GM21576 (cell line): ENCODE data around the gene EXOC6B.

Source experiments
- ATAC-seq: cut with Tn5 transposase; IDR thresholded peaks from one replicate; pipeline ENCODE4 v1.9.1; 2021; ENCODE audit warnings: mild to moderate bottlenecking, moderate library complexity; ENCODE audit not compliant: unreplicated experiment

EXOC6B gene

GRCh38 chr2:72394541-72395070 is 431.2 kb downstream of the EXOC6B start:
- ATAC-seq, result no peak

- ATAC-seq, result no peak
Observed at GRCh38 chr2:72389447-72389846, 436.4 kb downstream of the EXOC6B start.

DNA sequence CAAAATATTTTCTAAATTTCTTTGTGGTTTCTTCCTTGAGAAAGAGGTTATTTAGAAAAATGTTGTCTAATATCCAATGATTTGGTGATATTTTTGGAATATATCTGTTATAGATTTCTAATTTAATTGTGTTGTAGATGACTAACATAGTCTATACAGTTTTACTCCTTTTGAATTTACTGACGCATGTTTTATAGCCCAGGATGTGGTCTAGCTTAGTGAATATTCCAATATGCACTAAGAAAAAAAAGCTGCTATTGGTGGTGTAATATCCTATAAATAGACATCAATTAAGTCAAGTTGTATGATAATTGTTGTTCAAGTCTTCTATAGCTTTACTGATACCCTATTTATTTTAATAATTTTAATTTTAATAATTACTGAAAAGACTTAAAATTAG is 437.6 kb downstream of the EXOC6B start:
- no peak for ATAC-seq

- no peak for ATAC-seq
Observed at GRCh38 chr2:72386288-72386687, 439.5 kb downstream of the EXOC6B start.

DNA sequence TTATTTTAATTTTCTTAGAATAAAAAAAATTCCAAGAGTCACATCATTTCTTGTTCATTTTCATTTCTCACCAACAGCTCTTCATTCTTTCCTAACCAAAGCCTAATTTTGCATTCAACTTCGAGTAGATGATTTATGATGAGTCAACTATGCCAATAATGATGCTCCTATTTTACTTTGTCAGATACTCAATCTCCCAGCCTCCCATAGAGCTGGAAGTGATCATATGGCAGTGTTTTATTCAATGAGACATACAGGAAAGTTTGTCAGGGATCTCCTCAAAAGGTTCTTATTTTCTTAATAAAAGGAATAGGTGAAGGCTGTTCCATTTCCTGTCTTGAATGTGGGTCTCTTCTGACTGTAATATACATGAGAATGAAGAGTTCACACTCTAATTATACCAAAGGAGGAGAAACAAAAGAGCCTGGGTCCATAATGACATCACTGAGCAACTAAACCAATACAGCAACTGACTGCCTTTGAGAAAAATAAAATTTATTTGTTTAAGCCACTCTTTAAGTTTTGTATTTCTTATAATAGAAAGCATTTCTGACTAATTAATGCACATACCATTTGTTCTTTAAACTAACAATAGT is 447.0 kb downstream of the EXOC6B start:
- ATAC-seq, result no peak

DNA sequence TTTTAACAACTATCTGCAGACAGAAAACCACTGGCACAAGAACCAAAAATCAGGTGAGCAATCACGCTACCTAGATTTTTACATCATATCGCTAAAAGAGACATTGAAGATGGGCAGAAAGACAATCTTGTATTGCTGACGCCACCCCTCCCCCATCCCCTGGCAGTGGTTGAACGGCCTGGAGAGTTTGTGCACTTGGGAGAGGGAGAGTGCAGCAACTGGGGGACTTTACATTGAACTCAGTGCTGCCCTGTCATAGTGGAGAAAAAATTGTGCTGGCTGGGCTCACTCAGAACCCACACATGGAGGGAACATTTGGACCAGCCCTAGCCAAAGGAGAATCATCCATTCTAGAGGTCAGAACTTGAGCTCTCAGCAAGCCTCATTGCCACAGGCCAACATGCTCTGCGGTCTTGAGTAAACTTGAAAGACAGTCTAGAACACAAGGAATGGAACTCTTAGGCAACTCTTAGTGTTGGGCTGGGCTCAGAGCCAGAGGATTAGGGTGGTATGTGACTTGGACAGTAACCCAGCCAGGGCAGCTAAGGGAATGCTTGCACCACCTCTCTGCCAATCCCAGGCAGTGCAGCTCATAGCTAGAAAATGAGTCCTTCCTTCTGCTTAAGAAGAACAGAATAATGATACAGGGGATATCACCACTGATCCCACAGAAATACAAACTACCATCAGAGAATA is 458.2 kb downstream of the EXOC6B start:
- no peak for ATAC-seq

- no peak for ATAC-seq
Observed at GRCh38 chr2:72363406-72363805, 462.4 kb downstream of the EXOC6B start.

GRCh38 chr2:72362733-72363132 is 463.1 kb downstream of the EXOC6B start:
- no peak for ATAC-seq

GRCh38 chr2:72361521-72361920 is 464.3 kb downstream of the EXOC6B start:
- ATAC-seq, result no peak

DNA sequence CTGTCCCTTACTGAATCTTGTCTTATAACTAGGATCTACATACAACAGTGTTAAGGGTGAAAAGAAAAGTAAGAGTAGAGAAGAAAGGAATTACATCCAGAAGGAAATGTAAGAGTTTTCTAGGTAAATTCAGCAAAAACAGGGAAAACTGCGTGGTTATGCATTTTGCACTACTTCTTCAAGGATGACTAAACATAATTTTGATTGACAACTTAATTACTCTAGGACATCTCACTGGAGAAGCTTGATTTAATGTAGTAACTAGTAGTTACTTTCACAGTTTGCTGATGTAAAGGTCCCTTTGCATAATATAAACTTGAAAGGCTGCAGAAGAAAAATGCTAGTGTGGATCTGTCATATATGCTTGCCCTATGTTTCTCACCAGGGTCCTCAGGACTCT is 464.8 kb downstream of the EXOC6B start:
- no peak for ATAC-seq

- no peak for ATAC-seq
Observed at GRCh38 chr2:72350852-72351251, 475.0 kb downstream of the EXOC6B start.

DNA sequence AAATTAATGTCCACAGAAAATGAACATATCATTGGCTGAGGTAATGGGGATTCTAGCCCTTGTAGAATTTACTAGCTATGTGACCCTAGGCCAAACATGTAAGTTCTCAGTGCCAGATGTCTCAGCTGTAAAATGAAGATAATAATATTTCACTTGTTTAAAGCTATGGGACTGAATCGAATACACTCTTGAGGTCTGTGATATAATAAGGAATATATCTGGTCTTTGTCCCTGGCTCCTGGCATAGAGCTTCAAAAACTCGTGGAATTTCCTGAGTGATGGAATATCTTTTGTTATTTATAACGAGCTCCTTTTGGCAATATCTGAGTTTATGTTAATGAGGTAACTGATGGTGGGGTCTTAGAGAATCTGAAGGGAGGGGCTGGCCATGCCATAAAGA is 476.8 kb downstream of the EXOC6B start:
- no peak for ATAC-seq

DNA sequence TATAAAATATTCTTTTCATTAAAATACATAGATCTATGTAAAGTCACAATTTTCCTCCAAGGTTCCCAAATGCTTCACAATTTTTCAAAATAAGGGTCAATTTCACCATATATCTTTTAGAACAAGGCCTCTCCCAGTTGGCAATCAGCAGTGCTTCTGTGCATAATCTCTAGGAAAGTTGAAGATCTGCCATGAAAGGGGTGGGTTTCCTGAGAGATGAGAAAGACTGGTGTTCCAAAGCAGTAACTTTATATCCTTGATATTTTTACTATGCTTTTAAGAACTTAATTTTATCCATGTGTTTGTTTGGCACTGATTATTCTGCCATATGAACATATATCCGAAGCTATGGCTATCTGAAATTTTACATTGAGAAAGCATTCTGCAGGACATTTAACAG is 478.8 kb downstream of the EXOC6B start:
- no peak for ATAC-seq

DNA sequence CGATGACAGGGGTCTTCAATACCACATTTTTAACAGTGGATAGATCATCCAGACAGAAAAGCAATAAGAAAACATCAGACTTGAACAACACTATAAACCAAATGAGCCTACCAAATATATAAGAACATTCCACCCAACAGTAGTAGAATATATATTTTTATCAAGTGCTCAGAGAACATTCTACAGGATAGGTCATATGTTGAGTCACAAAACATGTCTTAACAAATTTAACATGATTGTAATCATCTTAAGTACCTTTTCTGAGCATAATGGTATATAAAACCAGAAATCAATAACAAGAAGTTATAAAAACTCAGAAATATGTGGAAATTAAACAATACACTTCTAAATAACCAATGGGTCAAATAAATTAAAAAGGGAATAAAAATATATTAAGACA is 484.2 kb downstream of the EXOC6B start:
- no peak for ATAC-seq

DNA sequence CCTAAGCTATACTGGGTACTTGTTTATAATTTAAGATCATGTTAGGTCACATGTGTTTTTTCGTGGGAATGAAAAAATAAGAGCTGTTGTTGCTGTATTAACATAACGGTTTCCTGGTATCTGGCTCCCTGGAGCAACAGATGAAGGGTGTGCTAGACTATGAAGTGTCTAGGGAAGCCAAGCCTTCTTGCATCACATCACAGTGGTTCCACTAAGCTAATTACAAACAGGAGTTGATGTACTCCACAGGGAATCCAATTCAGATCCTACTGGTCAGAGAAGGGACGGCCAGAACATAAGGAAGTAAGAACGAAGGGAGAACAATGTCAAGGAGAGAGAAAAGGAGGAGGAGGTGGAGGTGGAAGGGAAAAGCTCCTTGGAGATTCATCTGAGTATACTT is 485.2 kb downstream of the EXOC6B start:
- ATAC-seq, result no peak

- no peak for ATAC-seq
Observed at GRCh38 chr2:72338076-72338475, 487.8 kb downstream of the EXOC6B start.

DNA sequence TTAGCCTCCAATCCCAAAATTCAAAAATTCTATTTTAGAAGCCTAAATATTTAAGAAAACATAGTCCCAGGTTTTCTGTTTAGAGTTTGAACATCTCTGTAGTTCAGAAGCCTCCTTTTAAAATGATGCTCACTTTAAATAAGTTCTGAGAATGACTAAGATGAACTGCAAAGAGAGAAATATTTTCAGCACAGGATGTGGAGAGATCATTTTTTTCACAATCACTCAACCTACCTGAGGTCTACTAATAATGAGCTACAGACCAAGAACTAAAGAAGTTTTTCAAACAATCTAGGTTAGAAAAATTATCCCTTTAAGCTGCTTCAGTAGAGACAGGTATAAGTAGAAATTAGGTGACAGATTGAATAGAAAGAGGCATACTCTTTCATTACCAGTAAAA is 493.1 kb downstream of the EXOC6B start:
- ATAC-seq, result no peak

DNA sequence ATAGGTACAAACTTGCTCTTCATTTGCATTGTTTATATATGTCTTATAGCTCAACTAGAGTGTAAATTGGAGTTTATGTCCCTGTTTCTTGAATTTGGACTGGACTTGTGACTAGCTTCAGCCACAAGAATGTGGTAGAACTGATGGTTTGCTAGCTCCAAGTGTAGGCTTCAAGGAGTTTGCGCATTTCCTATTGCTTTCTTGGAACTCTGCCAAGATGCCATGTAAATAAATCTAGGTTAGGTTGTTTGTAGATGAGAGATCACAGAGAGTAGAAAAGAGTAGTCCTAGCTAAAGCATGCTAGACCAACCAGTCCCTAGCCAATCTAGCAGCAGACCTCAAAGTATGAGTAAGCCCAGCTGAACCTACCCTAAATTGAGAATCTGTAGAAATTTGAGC is 495.2 kb downstream of the EXOC6B start:
- ATAC-seq, result no peak

DNA sequence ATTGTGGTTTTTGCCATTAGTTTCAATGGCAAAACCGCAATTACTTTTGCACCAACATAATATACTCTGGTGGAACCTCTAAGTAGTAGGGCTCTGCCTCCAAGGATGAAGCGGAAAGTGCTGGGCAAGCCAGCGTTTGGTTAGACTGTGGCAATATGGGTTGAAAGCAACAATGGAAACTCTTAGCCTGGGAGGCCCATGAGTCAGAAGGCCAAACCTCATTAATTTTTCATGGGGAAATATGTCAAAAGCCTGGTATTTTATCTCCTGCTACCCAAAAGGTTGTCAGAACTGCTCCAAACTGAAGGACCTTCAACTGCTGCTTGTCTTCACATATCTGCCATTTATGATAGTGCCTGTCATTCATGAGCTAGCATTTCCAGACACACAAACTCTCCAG is 499.1 kb downstream of the EXOC6B start:
- no peak for ATAC-seq

DNA sequence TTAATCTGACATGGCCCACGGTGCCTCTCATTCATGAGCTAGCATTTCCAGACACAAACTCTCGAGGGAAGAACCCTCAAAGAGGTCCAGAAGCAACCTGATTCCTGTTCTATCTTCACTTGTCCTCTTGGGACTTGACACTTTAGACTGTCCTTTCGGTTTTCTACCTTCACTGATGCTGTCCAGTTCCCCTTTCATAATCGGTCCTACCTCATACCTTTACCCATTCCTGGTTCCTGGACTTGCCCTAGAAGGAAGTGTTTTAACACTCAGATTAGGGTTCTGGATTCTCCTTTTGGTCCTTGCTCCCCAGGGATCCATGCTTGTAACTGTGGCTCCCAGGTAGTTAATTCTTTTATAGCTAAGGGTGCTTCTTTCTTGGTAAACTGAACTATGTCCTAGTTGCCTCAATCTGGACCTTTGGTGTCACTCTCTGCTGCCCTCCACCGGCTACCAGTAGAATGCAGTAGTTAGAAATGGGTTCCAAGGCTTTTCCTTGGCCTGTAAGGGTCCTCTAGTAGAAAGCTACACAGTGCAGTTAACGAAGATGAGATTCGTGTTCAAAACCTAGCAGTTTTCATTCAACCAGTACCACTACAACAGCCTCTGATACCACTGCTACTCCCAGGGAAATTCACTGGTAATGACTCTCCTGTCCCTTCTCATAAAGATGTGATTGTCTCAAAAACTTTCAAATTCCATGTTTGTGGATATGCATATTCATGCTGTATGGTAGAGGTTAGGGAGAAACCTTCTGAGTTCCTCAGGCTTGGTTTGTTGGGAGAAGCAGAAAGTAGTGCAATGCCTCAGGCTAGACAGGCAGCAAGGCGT is 500.0 kb downstream of the EXOC6B start:
- ATAC-seq, result peak; percentile 77

GRCh38 chr2:72316774-72317173 is 509.1 kb downstream of the EXOC6B start:
- ATAC-seq, result no peak

- ATAC-seq, result no peak
Observed at GRCh38 chr2:72300147-72300684, 525.6 kb downstream of the EXOC6B start.
